ENCODE data around the gene FAM193A. TPM values are rescaled to one million over a fixed set of nuclear protein-coding genes. Genes with fewer than 3 reads are reported as not detected.
A peak's percentile ranks its signal among the peaks of the same experiment; 100 is the strongest.
"Not testable (repeated sequence)": the region's sequence is repeated elsewhere in the genome, so short reads cannot be mapped to it uniquely, and the experiment has no call there.

FAM193A gene
- total RNA-seq, 1 donor from 2014 or later, result 36.2 TPM

DNA sequence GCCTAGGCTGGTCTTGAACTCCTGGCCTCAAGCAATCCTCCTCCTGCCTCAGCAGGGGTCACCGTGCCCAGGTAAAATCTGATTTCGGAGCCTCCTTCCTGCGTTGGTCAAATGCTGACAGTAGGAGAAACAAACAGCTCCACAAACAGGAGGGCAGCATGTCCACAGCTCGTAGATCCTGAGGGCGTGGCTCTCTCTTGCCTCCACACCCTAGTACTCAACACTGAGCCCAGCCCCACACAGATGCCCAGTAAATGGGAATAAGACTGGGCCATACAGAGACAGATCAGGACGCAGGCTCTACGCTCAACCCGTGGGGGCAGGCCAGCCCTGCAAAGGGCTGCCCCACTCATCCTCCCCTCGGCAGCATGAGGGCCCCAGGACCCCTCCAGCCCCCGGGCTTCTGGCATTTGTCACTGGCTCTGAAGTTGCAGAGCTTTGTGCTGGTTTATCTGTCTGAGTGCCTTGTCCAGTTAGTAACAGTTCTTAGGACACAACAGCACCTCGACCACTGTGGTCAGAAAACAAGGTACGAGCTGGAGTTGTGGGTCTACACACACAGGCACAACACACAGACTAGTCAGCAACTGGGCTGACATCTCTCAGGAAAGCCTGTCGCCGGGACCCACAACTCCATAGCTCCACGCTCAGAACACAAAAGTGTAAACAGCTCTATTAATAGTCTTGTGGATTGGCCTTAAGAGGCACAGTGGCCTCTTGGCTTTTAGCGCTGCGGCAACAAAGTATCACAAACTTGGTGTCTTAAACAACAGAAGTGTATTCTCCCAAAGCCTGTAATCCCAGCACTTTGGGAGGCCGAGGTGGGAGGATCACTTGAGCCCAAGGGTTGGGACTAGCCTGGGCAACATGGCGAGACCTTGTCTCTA is 214.5 kb downstream of the FAM193A start:
- no peak for DNase-seq (ENCODE audit: low spot score)

DNA sequence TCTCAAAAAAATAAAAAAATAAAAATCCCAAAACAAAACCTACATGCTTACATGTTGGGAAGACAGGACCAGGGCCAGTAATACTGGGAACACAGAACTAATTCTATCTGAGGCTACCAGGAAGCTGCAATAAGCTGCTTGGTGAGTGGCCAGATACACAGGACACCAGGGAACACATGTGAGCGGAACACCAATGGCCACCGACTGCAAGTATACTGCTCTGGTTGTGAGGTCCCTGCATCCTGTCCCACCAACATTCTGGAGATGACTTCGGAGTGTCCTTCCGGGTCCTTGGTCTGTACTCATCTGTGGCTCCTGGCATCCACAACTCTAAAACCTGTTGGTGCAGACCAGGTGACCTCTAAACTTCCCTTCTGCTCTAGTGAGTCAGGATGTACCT is 217.0 kb downstream of the FAM193A start:
- no peak for DNase-seq (ENCODE audit: low spot score)

DNA sequence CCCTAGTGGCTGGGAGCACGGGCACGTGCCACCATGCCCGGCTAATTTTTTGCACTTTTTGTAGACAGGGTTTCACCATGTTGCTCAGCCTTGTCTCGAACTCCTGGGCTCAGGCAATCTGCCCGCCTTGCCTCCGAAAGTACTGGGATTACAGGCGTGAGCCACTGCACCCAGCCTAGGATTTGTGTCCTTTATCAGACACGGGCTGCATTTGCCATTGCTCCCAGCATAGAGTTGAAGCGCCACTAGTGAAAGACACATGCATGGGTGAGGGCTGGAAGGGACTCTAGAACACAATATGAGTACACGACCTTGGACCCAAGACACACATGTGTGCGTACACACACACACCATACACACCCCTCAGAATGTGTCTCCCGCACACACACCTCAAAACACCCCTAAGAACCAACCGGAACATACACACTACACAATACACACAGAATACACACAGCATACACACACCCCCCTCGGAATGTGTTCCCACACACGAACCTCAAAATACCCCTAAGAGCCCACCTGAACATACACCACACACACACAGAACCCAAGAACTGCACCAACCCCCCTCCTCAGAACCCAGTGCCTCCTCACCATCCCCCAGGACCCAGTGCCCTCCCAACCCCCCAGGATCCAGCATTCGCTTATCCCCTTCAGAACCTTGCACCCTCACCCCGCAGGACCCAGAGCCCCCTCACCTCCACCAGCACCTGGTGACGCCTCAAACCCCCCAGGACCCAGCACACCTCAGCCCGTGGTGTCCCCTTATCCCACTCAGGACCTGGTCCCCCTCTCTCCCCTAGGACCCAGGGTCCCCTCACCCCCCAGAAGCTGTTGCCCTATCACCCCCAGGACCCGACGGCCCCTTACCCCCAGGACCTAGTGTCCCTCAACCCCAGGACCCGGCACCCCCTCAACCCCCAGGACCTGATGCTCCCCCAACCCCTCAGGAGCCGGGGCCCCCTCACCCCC is 218.7 kb downstream of the FAM193A start:
- DNase-seq (ENCODE audit: low spot score), result no peak

DNA sequence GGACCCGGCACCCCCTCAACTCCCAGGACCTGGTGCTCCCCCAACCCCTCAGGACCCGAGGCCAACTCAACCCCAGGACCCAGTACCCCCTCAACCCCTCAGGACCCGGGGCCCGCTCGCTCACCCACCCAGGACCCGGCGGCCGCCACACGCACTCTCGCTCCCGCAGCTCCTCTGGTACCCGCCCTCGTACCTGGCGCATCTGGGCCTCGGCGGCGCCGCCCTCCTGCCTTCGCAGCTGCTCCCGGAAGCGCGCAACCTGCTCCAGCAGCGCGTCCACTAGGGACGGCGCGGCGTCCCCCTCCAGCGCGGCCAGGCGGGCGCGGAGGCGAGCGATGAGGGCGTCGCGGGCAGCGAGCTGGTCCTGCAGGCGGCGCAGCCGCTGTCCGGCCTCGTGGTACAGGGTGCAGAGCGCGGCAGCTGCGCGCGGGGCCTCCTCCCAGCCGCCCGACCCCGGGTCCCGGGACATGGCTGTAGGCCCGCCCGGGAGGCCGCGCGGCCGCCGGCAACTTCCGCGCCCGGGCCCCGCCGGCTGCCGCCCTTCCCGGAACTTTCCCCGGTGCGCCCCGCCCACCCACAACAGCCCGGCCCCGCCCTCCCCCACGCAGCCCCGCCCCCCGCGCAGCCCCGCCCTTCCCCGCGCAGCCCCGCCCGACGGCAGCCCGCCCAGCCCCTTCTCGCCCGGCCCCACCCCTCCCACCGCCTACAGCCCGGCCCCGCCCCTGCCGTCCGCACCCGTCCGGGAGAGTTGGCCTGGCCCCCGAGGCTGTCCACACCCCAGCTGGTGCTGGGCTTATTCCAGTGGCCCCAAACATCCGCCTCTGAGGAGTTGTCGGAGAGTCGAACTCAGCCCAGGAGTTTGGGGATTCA is 219.6 kb downstream of the FAM193A start, which contains the start of gene TNIP2:
TNIP2 (minus strand) TSS at position 516 of the 870 bp plus-strand sequence; CDS start at position 469, 47 bp downstream.
- DNase-seq (ENCODE audit: low spot score), result peak; percentile 88

DNA sequence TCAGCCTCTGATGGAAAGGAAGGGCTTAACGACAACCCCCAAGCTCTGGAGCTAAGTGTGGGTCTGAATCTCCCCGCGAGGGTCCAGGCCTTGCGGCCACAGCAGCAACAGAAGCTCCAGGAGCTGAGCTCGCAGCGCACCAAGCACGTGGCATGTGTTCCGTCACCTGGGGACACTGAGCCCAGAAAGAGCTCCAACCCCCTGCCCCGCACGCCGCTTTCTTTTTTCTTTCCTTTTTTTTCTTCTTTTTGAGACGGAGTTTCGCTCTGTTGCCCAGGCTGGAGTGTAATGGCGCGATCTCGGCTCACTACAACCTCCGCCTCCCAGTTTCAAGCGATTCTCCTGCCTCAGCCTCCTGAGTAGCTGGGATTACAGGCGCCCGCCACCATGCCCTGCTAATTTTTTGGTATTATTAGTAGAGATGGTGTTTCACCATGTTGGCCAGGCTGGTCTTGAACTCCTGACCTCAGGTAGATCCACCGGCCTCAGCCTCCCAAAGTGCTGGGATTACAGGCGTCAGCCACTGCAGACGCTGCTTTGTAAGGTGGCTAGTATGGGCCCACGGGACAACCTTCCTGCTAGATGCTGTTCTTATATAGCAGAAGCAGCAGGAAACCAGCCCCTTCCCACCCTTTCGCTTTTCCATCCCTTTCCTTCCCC is 220.4 kb downstream of the FAM193A start:
- DNase-seq (ENCODE audit: low spot score), result no peak

DNA sequence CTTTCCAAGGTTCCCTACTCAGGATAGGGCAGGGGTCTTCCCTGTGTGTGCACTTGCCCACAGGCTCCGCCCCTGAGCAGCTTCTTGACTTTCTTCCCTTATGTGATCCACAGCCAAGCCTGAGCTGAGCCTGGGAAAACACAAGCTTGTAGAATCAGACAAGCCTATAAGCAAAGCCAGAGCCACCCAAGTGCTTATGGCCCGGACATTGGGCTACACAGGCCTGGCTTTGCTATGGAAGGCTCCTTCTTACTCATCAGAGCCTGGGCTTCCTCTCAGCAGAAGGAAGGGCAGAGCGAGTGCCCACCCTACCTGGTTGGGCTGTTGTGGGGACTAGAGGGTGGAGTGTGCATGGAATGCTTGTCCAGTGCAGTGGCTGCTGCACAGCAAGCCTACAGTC is 221.0 kb downstream of the FAM193A start:
- no peak for DNase-seq (ENCODE audit: low spot score)

DNA sequence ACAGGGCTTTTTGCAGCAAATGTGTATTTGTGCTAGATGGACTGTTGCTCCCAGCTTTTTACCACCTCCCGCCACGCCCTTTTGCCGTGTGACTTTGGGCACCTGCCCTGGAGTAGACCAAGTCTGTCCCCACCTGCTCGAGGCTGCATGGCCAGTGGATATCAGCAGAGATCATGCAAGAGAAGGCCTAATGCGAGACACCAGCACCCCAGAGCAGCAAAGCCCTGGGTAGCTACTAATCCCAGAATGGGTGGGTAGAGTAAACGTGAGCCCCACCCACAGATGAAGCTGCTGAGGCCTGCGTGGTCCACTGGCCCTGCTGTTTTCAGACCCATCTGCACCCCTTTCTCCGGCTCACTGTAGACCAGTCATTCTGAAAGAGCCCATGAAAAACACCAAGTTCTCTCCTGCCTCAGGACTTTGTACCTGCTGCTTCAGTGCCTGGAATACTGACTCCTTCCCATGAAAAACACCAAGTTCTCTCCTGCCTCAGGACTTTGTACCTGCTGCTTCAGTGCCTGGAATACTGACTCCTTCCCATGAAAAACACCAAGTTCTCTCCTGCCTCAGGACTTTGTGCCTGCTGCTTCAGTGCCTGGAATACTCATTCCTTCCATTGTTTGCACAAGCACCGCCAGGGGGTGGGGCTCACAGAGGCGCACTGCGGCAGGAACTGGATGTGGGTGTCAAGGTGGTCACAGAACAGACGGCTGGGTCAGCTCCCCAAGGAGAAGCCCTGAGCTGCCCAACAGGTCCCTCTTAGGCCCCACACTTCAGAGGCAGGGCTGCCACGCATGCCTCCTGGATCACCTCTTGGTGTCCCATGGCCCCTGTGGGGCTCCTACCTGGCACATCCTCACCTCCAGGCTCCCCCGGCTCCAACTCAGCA is 224.8 kb downstream of the FAM193A start:
- DNase-seq (ENCODE audit: low spot score), result no peak

DNA sequence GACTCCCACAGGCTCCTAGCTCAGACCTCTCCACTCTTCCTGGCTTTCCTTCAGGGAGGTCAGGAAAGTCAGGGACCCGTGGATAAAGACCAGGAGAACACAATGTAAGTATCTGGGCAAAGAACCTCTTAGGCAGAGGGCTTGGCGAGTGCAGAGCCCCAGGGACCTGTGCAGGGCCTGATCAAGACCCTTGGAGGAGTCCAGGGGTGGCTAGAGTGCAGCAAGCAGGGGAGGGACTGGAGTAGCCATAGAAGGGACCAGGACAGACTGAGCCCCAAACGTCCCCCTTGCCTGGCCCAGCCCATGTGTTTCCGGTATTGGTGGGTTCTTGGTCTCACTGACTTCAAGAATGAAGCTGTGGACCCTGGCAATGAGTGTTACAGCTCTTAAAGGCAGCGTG is 225.6 kb downstream of the FAM193A start:
- no peak for DNase-seq (ENCODE audit: low spot score)

DNA sequence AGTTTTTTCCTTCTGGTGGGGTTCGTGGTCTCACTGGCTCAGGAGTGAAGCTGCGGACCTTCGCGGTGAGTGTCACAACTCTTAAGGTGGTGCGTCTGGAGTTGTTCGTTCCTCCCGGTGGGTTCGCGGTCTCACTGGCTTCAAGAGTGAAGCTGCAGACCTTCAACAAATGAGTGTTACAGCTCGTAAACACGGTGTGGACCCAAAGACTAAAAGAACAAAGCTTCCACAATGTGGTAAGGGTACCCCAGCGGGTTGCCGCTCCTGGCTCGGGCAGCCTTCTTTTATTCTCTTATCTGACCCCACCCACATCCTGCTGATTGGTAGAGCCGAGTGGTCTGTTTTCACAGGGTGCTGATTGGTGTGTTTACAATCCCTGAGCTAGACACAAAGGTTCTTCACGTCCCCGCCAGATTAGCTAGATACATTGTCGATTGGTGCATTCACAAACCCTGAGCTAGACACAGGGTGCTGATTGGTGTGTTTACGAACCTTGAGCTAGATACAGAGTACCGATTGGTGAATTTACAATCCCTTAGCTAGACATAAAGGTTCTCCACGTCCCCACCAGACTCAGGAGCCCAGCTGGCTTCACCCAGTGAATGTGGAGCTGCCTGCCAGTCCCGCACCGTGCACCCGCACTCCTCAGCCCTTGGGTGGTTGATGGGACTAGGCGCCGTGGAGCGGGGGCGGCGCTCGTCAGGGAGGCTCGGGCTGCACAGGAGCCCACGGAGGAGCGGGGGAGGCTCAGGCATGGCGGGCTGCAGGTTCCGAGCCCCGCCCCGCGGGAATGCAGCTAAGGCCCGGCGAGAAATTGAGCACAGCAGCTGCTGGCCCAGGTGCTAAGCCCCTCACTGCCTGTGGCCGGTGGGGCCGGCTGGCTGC is 226.3 kb downstream of the FAM193A start:
- not testable (repeated sequence) for DNase-seq (ENCODE audit: low spot score)

DNA sequence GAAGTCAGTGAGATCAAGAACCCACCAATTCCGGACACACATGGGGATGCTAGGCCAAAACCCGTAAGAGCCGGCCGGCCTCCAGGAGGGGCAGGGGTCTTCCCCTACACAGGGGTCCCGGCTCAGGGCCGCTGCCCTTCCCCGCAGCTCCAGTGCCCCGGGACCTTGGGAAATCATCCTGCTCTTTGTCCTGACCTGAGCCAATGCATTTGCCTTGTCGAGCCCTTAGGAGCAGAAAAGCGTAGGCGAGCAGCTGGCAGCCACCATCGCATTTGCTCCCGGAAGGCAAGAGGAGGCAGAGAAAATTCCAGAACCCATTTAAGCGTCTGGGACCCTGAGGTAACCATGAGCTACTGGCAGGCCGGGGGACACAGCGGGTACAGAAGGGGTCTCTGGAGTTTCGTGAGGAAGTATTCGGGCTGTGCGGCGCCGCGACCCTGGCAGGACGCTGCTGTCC is 227.1 kb downstream of the FAM193A start:
- DNase-seq (ENCODE audit: low spot score), result no peak

DNA sequence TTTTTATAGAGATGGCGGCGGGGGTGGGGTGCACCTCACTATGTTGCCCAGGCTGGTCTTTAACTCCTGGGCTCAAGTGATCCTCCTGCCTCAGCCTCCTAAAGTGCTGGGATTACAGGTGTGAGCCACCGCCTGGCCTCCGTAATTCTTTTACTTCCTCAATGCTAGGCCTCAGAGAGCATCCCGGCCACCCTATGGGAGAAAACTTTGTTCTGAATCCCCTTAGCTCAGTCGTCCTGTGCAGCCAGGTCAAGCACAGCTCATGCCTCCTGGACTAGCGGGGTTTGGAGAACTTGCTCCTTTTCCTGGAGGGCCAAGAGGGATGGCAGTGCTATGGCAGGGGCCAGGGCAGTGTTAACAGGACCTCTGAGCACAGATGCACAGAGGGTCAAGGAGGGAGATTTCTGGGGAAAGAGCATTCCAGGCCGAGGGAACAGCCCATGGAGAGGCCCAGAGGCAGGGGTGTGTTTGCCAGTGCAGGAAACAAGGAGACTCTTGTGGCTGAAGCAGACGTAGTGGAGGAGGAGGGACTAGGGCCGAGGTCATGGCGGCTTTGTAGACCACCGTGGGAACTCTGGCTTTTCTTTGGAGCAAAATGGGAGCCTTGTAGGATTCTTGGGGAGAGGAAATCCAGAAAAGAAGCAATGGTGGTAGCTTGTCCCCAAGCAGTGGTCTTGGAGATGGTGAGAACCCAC is 229.5 kb downstream of the FAM193A start:
- DNase-seq (ENCODE audit: low spot score), result no peak

DNA sequence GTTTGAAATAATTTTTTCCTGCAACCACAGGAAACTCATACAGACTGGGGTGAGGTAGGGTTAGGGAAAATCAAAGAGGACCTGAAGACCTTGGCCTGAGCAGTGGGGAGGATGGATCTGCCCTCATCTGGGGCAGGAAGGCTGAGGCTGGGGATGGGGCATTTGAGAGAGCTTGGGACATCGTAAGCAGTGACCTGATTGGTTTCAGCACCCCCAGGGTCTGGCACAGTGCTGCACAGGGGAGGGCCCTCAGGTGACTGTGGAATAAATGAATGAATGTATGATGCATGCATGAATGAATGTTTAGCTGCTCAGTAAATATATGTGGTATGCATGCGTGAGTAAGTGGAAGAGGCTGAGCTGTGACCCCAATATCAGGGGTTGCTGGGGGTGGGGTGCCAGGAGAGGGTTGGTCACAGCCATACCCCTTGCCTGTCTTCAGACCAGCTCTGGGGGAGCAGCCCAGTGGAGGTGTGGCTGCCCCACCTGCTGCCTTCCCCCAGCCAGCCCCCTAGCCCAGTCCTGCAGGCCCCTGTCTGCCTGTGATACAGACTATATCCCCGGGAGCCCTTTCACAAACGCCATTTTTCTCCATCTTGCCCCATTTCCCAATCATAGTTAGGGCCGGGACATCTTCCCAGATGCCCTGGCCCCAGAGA is 230.7 kb downstream of the FAM193A start:
- DNase-seq (ENCODE audit: low spot score), result no peak

DNA sequence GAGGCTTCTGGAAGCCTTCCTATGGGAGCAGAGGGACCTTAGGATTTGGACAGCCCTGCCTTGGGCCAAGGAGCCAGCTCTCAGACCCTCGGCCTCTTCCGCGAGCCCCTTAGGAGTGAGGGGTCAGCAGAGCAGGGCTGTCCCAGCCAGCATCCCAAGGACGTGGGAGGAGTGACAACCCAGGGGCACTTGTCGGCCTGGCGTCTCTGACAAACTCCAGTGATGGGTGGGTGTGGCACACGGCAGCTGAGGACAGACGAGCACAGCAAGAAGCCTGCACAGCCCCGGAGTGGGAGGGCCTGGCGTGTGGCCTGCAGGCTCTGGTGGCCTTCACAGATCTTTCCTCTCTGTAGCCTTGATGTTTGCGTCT is 231.2 kb downstream of the FAM193A start:
- no peak for DNase-seq (ENCODE audit: low spot score)

DNA sequence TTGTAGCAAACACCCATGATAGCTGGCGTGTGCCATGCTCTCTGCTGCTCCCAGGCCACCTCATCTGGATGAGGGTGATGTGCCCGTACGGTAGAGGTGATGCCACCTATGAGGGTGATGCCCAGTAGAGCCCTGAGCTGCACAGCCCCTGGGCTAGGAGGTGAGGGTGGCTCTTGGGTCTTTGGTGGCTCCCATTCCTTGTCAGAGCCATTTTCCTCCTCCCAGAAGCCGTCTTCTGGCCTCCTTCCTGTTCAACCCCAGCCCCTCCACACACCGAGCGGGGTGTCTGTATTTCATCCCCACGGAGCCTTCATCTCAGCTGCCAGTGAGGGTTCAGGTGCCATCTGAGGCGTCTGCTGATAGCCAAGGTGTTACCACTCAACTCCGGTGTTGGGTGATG is 231.7 kb downstream of the FAM193A start:
- DNase-seq (ENCODE audit: low spot score), result no peak

DNA sequence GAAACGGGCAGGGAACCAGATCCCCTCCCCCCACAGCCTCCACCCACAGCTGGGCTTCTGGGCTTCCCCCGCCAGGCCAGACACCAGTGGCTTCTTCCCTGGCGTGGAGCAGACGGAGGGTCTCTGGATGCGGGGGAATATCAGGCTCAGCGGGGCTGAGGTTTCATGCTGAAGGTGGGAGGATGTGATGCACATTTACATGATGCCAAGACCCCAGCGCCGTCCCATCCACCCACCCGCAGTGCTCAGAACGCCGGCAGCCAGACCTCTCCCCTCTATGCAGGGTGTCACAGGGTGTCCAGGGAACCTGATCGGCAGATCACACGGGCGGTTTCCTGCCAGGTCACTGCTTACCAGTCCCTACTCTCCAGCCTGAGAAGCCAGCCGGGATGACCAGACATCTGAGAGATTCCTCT is 232.5 kb downstream of the FAM193A start:
- peak; percentile 41 for DNase-seq (ENCODE audit: low spot score)

DNA sequence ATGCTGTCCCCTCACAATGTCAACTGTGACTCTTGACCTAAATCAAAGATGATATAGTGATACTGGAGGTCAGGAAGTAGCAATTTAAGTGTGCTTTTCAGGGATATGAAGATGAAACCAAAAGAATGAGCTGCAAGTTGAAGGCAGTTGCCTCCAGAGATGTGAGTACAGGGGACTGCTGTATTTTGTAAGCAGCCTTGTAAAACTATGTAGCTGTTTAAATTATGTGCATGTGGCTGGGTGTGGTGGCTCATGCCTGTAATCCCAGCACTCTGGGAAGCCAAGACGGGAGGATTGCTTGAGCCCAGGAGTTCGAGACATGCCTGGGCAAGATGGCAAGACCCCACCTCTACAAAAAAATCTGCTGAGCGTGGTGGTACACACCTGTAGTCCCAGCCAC is 234.8 kb downstream of the FAM193A start:
- no peak for DNase-seq (ENCODE audit: low spot score)

DNA sequence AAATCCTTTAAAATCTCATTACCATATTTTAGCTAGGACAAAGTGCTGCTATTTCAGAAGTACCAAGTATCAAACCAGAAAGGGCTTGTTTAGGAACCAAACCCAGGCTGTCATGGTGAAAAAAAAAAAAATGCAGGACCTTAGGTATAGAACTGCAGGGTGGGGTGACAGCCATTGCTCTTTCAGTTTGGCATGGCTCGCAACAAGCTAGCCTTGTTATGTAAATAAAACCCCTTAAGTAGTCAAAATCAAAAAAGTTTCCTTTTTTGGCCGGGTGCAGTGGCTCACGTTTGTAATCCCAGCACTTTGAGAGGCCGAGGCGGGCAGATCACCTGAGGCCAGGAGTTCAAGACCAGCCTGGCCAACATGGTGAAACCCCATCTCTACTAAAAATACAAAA is 244.2 kb downstream of the FAM193A start:
- not testable (repeated sequence) for DNase-seq (ENCODE audit: low spot score)

DNA sequence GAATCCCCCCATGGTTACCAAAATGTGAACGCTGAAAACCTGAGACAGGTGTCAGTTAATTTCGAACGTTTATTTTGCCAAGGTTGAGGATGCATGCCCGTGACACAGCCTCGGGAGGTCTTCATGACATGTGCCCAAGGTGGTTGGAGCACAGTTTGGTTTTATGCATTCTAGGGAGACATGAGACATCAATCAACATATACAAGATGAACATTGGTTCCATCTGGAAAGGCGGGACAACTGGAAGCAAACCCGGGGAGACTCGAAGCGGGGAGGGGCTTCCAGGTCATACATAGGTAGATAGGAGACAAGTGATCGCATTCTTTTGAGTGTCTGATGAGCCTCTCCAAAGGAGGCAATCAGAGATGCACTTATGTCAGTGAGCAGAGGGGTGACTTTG is 245.5 kb downstream of the FAM193A start:
- DNase-seq (ENCODE audit: low spot score), result no peak

All from ureter (tissue), 1 donor.